Prostate gland (tissue), 2 donors: ENCODE data around the gene TMEM204. TPM values are rescaled to one million over a fixed set of nuclear protein-coding genes. Genes with fewer than 3 reads are reported as not detected.

ENCODE experiments used
- DNase-seq: peaks from one replicate; pipeline ENCODE4 v3.0.0-alpha.2; 2019; ENCODE audit warnings: low spot score
- H3K27ac ChIP-seq, 2 donors: fragments of 200-600 bp; sonication (generic); 2 replicates each; pipeline ENCODE4 v1.5.1; 2017 to 2019
- H3K27me3 ChIP-seq: fragments of 200-600 bp; sonication (generic); replicated peaks from 2 replicates; pipeline ENCODE4 v1.5.1; 2019; ENCODE audit not compliant: insufficient read depth
- H3K36me3 ChIP-seq, 2 donors: fragments of 200-600 bp; sonication (generic); 1 replicate in 1 of 2; 2 replicates in 1 of 2; pipeline versions ENCODE4 v1.5.1 to v1.8.1; 2017 to 2019
- H3K4me1 ChIP-seq: fragments of 200-600 bp; sonication (generic); replicated peaks from 2 replicates; pipeline ENCODE4 v1.5.1; 2019
- H3K4me3 ChIP-seq, 2 donors: fragments of 200-600 bp; sonication (generic); 2 replicates each; pipeline ENCODE4 v1.5.1; 2017 to 2019
- H3K9me3 ChIP-seq: fragments of 200-600 bp; sonication (generic); 2 replicates; pipeline ENCODE4 v1.5.1; 2017
- CTCF ChIP-seq, 4 experiments: fragments of 200-600 bp in 2 of 4; fragments of 450-650 bp in 2 of 4; sonication (generic) in 2 of 4; IDR thresholded peaks; 1 replicate in 3 of 4; 2 replicates in 1 of 4; pipeline ENCODE4 v1.5.1; 2016 to 2019; ENCODE audit warnings: antibody characterized with exemption in 4 of 4, mild to moderate bottlenecking in 2 of 4, moderate library complexity in 2 of 4
- POLR2A ChIP-seq: fragments of 450-650 bp; IDR thresholded peaks from one replicate; pipeline ENCODE4 v1.6.1; 2016; ENCODE audit warnings: antibody characterized with exemption, mild to moderate bottlenecking
- POLR2AphosphoS5 ChIP-seq: sonication (generic); formaldehyde crosslinking; IDR thresholded peaks from one replicate; pipeline ENCODE4 v1.6.1; 2017; ENCODE audit warnings: antibody characterized with exemption
- WGBS: methylation state at CpG from one replicate; pipeline ENCODE4 v1.1.5; 2018; 5-methylcytosine and 5-hydroxymethylcytosine counted together
- intact Hi-C: fragments of 100-400 bp; cut with DNase I; formaldehyde crosslinking; loops from one replicate; pipeline ENCODE4 v1.14.2; 2022
- total RNA-seq, 2 donors: library from RNA; depleted of rRNA; stranded (reverse); fragments of >200 nt; gene quantifications; one replicate each; pipeline ENCODE4 v1.1.0, GENCODE V29; 2016

Gene TMEM204
- total RNA-seq, 2 donors from 2014 or later, result 20.7 to 33.9 TPM

- no peaks in the 10 kb centered on the region for H3K36me3 ChIP-seq
- H3K4me1 ChIP-seq, result no peaks in the 10 kb centered on the region
- H3K4me3 ChIP-seq, result no peak overlapping the region
- 87% methylated on average over 21 of the region's 24 CpGs for WGBS
- intact Hi-C loops, result no loop called here
- TF ChIP-seq POLR2A (no peak), POLR2AphosphoS5 (no peak), CTCF (IDR thresholded peaks at IDR 0.05) (no peak)
- no peak overlapping the region for H3K27ac ChIP-seq
- H3K9me3 ChIP-seq, result no peaks in the 10 kb centered on the region
- no peak for DNase-seq
- H3K27me3 ChIP-seq, result no peaks in the 10 kb centered on the region
These were observed 45.3 kb upstream of the TMEM204 start for GRCh38 chr16:1488054-1488601.

DNA sequence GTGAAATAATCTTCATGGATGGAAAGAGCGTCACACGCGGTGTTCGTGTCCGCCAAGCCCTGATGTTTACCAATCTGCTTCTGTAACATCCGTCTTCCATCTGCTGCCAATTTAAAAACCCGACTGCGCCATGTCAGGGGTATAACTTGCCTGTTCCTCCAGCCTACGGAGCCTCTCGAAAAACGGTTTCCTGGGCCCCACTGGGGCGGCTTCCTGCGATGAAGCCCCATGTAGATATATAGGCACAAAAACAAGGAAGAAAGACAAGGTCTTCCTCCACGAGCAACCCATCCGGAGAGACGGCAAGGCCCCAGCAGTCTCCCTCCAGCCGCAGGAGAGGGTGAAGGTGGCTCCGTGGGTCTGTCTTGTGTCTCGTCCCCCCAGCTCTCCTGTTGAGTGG lies 44.8 kb upstream of the TMEM204 start, which contains the start of gene PTX4:
TSS of gene PTX4 (minus strand) at position 326 of the 400 bp plus-strand sequence. CDS start at position 291, 35 bp downstream.
- 90% methylated on average over 19 of the region's 19 CpGs for WGBS

GRCh38 chr16:1489077-1489476 lies 44.4 kb upstream of the TMEM204 start:
- DNase-seq, result no peak
- WGBS, result 94% methylated on average over 12 of the region's 12 CpGs
- intact Hi-C loops, result no loop called here

More for the DNA sequence above, 44.8 kb upstream of the TMEM204 start, which contains the start of gene PTX4:
- Histone ChIP-seq H3K27ac (no peak within 1 kb of the TSS), H3K36me3 (no peaks in the 10 kb centered on the region), H3K27me3 (no peaks in the 10 kb centered on the region), H3K4me3 (no peak within 1 kb of the TSS), H3K9me3 (no peaks in the 10 kb centered on the region), H3K4me1 (no peaks in the 10 kb centered on the region)
- TF ChIP-seq POLR2A (no peak), POLR2AphosphoS5 (no peak), CTCF (IDR thresholded peaks at IDR 0.05) (no peak)
- intact Hi-C loops, result no loop called here
- no peak for DNase-seq

GRCh38 chr16:1491327-1491726 lies 42.1 kb upstream of the TMEM204 start:
- intact Hi-C loops, result loop anchor here (5.0 kb wide), 1 partner anchor 121 kb away; the partner anchor contains the start of genes CRAMP1 and IFT140
- TF ChIP-seq POLR2AphosphoS5 (no peak), CTCF (IDR thresholded peaks at IDR 0.05) (no peak), POLR2A (no peak)
- WGBS, result 73% methylated on average over 12 of the region's 12 CpGs
- H3K27ac ChIP-seq, result no peak overlapping the region
- no peaks in the 10 kb centered on the region for H3K9me3 ChIP-seq
- H3K4me1 ChIP-seq, result peaks cover 8% of the 10 kb centered on the region
- H3K4me3 ChIP-seq, result no peak overlapping the region
- H3K36me3 ChIP-seq, result peaks cover 0 to 10% of the 10 kb centered on the region in 2 donors
- no peak for DNase-seq
- H3K27me3 ChIP-seq, result no peaks in the 10 kb centered on the region

More at GRCh38 chr16:1489077-1489476, 44.4 kb upstream of the TMEM204 start:
- no peaks in the 10 kb centered on the region for H3K9me3 ChIP-seq
- no peak overlapping the region for H3K27ac ChIP-seq
- TF ChIP-seq POLR2A (no peak), CTCF (IDR thresholded peaks at IDR 0.05) (no peak), POLR2AphosphoS5 (no peak)
- H3K27me3 ChIP-seq, result no peaks in the 10 kb centered on the region
- H3K4me1 ChIP-seq, result no peaks in the 10 kb centered on the region
- H3K36me3 ChIP-seq, result no peaks in the 10 kb centered on the region
- no peak overlapping the region for H3K4me3 ChIP-seq
